Activated T-cell treated with anti-CD3 and anti-CD28 coated beads, Interleukin-2, amount 50 U/mL, for 4 hours (primary cell): Measurements from ENCODE around the gene METTL4. TPM values are rescaled to one million over a fixed set of nuclear protein-coding genes. Genes with fewer than 3 reads are reported as not detected.

Source experiments
- total RNA-seq, 3 donors: library from RNA; stranded (reverse); gene quantifications; one replicate each; pipeline ENCODE4 v1.2.1, GENCODE V29; 2021

The METTL4 gene
- total RNA-seq, 3 donors from 2014 or later = 14.0 to 17.5 (median 15.4) TPM

Other genes starting within 250 kb of the METTL4 start
- 1 to 10 TPM; 7.4 to 8.2 (median 7.4) TPM for gene NDC80, start 52 bp upstream of the METTL4 start, total RNA-seq
- 10 to 100 TPM; 60.4 to 63.5 (median 60.7) TPM for gene SMCHD1, start 84.2 kb upstream of the METTL4 start, total RNA-seq